22Rv1 (cell line): ENCODE data around the gene DET1.

Source experiments
- CTCF ChIP-seq: fragments of 450-650 bp; IDR thresholded peaks from 2 replicates; pipeline ENCODE4 v1.5.1; 2017; ENCODE audit warnings: mild to moderate bottlenecking
- ZFX ChIP-seq: fragments of 450-650 bp; IDR thresholded peaks from 2 replicates; pipeline ENCODE4 v1.6.1; 2017; ENCODE audit warnings: antibody characterized with exemption, borderline replicate concordance

GRCh38 chr15:88477126-88477525 is 69.4 kb downstream of the DET1 start:
- TF ChIP-seq CTCF: no peak
- TF ChIP-seq ZFX: no peak
